ENCODE measurements around the gene GLB1L3.
A peak's percentile ranks its signal among the peaks of the same experiment; 100 is the strongest.

GLB1L3 gene, protein sequence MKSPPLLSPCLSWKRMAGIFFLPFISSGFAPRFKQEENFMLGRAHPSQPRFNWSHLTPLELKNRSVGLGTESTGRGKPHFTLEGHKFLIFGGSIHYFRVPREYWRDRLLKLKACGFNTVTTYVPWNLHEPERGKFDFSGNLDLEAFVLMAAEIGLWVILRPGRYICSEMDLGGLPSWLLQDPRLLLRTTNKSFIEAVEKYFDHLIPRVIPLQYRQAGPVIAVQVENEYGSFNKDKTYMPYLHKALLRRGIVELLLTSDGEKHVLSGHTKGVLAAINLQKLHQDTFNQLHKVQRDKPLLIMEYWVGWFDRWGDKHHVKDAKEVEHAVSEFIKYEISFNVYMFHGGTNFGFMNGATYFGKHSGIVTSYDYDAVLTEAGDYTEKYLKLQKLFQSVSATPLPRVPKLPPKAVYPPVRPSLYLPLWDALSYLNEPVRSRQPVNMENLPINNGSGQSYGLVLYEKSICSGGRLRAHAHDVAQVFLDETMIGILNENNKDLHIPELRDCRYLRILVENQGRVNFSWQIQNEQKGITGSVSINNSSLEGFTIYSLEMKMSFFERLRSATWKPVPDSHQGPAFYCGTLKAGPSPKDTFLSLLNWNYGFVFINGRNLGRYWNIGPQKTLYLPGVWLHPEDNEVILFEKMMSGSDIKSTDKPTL

DNA sequence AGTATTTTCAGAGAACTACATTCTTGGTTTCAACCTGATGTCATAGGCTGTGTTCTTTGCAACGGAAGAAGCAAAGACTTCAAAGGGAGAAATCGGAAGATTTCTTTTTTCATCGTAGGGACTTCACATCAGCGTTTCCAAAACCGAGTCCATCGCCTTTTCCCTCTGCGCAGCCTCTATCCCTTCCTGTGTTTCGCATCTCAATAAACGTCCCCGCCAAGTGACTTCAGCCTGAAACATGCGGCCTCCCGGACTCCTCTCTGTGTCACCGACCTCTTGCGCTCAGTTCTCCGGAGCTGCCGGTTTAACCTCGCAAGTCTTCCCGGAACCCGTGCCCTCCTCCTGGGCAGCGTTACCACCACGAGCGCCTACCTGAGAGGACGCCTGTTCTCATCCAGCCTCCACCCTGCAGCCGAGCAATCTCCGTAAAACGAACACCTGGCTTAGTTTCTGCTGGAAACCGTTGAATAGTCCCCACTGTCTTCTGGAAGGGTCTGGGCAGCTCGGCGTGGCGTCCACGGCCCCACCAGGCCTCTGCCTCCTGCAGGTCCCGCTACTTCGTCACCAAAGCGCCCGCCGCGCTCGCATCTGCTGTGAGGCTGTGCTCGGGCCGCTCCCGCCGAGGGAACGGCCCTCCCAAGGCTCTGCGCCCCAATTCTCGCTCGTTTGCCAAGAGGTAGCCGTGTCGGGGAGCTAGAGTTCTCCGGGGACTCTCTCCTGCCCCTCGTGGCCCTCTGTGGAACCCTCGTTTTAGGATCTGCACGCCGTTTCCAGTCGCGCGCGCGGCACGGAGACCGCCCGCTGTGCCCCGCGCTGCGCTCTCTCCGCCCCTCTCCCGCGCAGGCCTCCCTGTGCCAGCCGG is at the start of gene GLB1L3:
Gene GLB1L3, plus strand, starts transcription at position 846 of the 862 bp plus-strand sequence. CDS start 362 bp downstream, outside the sequence.
- Histone ChIP-seq H3K4me3 (ENCODE audit: low read length in 2 of 2) (peak within 1 kb of the TSS; percentile 50 to 55), H3K27ac (ENCODE audit: low read length) (no peak within 1 kb of the TSS)

DNA sequence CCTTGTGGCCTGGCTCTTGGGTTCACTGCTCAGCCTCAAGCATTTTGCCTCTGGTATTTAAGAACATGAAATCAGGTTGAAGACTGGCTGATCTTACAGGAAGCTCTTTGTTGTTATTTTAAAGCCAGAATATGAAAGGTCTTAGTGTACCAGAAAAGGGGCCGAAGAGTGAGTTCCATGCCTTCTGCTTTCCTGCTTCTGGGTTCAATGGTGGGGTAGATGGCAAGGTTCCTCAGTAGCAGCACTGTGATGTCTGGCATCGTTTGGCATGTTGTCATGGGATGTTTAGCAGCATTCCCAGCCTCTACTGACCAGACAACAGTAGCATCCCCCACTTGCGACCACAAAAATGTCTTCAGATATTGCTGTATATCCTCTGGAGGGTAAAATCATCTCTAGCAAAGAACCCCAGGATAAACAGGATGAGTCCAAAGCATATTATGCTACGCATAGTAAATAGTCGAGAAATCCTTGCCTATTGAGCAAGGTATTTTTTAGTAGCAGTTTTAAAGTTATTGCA is 49.3 kb upstream of the GLB1L3 start:
- Histone ChIP-seq H3K9me3 (ENCODE audit: control insufficient read depth in 2 of 2, low read length in 2 of 2) (no peaks in the 10 kb centered on the region), H3K4me1 (ENCODE audit: control insufficient read depth, insufficient read depth, low read length) (peaks cover 37% of the 10 kb centered on the region), H3K27ac (ENCODE audit: low read length) (no peak overlapping the region), H3K9ac (ENCODE audit: low read length in 2 of 2) (peak overlapping the region in 1 of 2 donors; percentile 55), H3K4me3 (ENCODE audit: low read length in 2 of 2) (peak overlapping the region in 1 of 2 donors; percentile 96), H3K27me3 (ENCODE audit: control insufficient read depth in 1 of 2, insufficient read depth in 2 of 2, low read length in 2 of 2) (no peaks in the 10 kb centered on the region), H3K36me3 (ENCODE audit: control insufficient read depth in 2 of 2, insufficient read depth in 2 of 2, low read length in 2 of 2) (peaks cover 2 to 6% of the 10 kb centered on the region in 2 donors)

More for the DNA sequence above, at the start of gene GLB1L3:
- peaks cover 3 to 5% of the 10 kb centered on the region in 2 donors for H3K9me3 ChIP-seq (ENCODE audit: control insufficient read depth in 2 of 2, low read length in 2 of 2)
- no peaks in the 10 kb centered on the region for H3K36me3 ChIP-seq (ENCODE audit: control insufficient read depth in 2 of 2, insufficient read depth in 2 of 2, low read length in 2 of 2)
- H3K9ac ChIP-seq (ENCODE audit: low read length in 2 of 2), result no peak within 1 kb of the TSS
- H3K27me3 ChIP-seq (ENCODE audit: control insufficient read depth in 1 of 2, insufficient read depth in 2 of 2, low read length in 2 of 2), result peaks cover 48 to 65% of the 10 kb centered on the region in 2 donors
- H3K4me1 ChIP-seq (ENCODE audit: control insufficient read depth, insufficient read depth, low read length), result peaks cover 15% of the 10 kb centered on the region

DNA sequence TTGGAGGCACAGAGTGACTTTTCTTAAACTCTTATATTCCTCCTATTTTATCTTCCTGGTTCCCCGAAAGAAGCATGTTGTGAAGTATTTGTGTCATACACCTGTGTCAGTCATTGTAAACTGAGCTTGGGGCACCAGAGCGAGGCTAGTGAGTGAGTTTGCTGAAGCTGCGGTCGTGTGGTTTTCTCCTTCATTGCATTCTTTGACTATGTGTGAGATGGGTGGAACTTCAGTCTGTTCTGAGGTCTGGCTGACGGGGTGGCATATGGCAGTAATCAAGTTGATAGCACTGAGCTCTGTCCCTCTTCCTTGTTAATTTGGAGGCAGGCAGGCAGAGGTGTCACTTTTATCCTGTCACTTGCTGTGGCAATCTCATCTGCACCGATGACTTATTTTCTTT is 47.6 kb upstream of the GLB1L3 start:
- H3K9me3 ChIP-seq (ENCODE audit: control insufficient read depth in 2 of 2, low read length in 2 of 2), result no peaks in the 10 kb centered on the region
- H3K4me3 ChIP-seq (ENCODE audit: low read length in 2 of 2), result no peak overlapping the region
- H3K9ac ChIP-seq (ENCODE audit: low read length in 2 of 2), result no peak overlapping the region
- H3K36me3 ChIP-seq (ENCODE audit: control insufficient read depth in 2 of 2, insufficient read depth in 2 of 2, low read length in 2 of 2), result peaks cover 2 to 6% of the 10 kb centered on the region in 2 donors
- H3K27me3 ChIP-seq (ENCODE audit: control insufficient read depth in 1 of 2, insufficient read depth in 2 of 2, low read length in 2 of 2), result no peaks in the 10 kb centered on the region
- H3K4me1 ChIP-seq (ENCODE audit: control insufficient read depth, insufficient read depth, low read length), result peaks cover 33% of the 10 kb centered on the region
- no peak overlapping the region for H3K27ac ChIP-seq (ENCODE audit: low read length)

DNA sequence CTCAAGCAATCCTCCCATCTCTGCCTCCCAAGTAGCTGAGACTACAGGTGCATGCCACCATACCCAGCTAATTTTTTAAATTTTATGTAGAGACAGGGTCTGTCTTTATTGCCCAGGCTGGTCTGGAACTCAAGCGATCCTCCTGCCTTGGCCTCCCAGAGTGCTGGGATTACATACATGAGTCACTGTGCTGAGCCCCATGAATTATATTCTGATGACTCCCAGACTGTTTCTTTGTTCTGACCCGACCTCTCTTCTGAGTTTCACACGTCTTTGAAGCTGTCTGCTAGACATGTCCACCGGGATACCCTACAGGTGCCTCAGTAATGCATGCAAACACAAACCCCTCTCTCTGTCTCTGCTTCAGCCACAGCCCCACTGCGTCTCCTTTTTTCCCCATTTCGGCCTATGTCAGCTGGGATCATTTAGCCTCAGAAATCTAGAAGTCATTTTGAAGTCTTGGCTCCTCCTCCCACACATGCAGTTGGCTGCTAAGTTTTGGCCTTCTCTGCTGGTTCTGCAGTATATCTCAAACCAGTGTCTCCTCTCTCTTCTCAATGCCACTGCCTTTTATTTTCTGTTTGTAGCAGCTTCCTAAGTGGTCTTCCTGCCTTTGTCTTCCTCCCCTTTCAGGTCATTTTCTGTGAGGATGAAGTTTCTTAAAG is 46.9 kb upstream of the GLB1L3 start:
- no peaks in the 10 kb centered on the region for H3K9me3 ChIP-seq (ENCODE audit: control insufficient read depth in 2 of 2, low read length in 2 of 2)
- H3K4me3 ChIP-seq (ENCODE audit: low read length in 2 of 2), result no peak overlapping the region
- H3K27me3 ChIP-seq (ENCODE audit: control insufficient read depth in 1 of 2, insufficient read depth in 2 of 2, low read length in 2 of 2), result no peaks in the 10 kb centered on the region
- H3K27ac ChIP-seq (ENCODE audit: low read length), result no peak overlapping the region
- peaks cover 2 to 6% of the 10 kb centered on the region in 2 donors for H3K36me3 ChIP-seq (ENCODE audit: control insufficient read depth in 2 of 2, insufficient read depth in 2 of 2, low read length in 2 of 2)
- H3K9ac ChIP-seq (ENCODE audit: low read length in 2 of 2), result peak overlapping the region in 1 of 2 donors; percentile 2
- peaks cover 33% of the 10 kb centered on the region for H3K4me1 ChIP-seq (ENCODE audit: control insufficient read depth, insufficient read depth, low read length)

DNA sequence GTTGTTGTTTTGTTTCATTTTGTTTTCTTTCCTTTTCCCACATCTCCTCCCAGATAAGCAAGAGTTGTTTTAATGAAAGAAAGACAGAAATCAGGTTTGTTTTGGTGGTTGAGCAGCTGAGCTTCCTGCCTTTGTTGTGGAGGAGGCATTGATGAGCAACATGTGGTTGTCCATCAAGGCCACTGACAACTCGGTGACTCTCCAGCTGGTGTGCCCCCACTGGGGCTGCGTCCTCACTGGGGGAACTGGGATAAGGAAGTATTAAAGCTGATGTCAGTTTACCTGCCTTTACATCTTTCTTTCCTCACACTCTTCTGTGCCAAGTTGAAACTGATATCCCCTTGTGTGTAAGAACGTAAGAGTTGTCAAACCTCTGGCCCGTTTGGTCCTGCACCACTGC is 45.8 kb upstream of the GLB1L3 start:
- H3K27me3 ChIP-seq (ENCODE audit: control insufficient read depth in 1 of 2, insufficient read depth in 2 of 2, low read length in 2 of 2), result no peaks in the 10 kb centered on the region
- H3K36me3 ChIP-seq (ENCODE audit: control insufficient read depth in 2 of 2, insufficient read depth in 2 of 2, low read length in 2 of 2), result peaks cover 6 to 12% of the 10 kb centered on the region in 2 donors
- H3K9me3 ChIP-seq (ENCODE audit: control insufficient read depth in 2 of 2, low read length in 2 of 2), result no peaks in the 10 kb centered on the region
- H3K4me3 ChIP-seq (ENCODE audit: low read length in 2 of 2), result no peak overlapping the region
- no peak overlapping the region for H3K9ac ChIP-seq (ENCODE audit: low read length in 2 of 2)
- peaks cover 32% of the 10 kb centered on the region for H3K4me1 ChIP-seq (ENCODE audit: control insufficient read depth, insufficient read depth, low read length)
- no peak overlapping the region for H3K27ac ChIP-seq (ENCODE audit: low read length)

DNA sequence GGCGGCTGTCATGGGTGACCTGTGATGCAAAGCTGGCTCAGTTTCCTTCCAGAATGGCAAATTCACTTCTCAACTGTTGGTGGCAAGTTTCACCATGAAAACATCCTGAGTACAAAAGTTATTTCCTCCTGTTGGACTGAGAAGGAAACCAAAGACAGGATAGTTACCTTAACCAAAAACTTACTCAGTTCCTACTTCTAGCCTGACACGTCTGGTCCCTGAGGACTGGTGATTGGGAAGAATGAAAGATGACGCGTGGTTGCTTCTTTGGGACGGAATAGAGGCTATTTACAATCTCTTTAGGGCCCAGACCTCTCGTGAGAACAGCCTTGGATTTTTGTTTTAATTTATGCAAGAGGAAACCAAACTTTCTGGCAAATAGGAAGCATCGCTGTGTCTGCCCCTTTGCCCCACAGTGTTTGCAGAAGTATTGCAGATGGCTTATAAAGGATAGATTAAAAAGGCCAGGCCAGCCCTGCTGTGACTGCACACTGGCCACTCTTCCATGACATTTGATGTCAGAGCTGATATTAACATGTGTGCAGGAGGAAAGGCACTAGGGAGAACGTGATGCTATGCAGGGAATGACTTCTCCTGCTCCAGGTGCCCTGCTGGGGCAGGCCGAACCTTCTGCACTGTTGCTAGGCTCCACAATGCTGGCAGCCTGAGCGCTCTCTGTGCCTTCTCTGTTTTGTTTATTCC is 44.1 kb upstream of the GLB1L3 start:
- Histone ChIP-seq H3K4me1 (ENCODE audit: control insufficient read depth, insufficient read depth, low read length) (peaks cover 16% of the 10 kb centered on the region), H3K9me3 (ENCODE audit: control insufficient read depth in 2 of 2, low read length in 2 of 2) (no peaks in the 10 kb centered on the region), H3K9ac (ENCODE audit: low read length in 2 of 2) (no peak overlapping the region), H3K36me3 (ENCODE audit: control insufficient read depth in 2 of 2, insufficient read depth in 2 of 2, low read length in 2 of 2) (peaks cover 11 to 18% of the 10 kb centered on the region in 2 donors), H3K4me3 (ENCODE audit: low read length in 2 of 2) (no peak overlapping the region), H3K27ac (ENCODE audit: low read length) (no peak overlapping the region), H3K27me3 (ENCODE audit: control insufficient read depth in 1 of 2, insufficient read depth in 2 of 2, low read length in 2 of 2) (no peaks in the 10 kb centered on the region)

DNA sequence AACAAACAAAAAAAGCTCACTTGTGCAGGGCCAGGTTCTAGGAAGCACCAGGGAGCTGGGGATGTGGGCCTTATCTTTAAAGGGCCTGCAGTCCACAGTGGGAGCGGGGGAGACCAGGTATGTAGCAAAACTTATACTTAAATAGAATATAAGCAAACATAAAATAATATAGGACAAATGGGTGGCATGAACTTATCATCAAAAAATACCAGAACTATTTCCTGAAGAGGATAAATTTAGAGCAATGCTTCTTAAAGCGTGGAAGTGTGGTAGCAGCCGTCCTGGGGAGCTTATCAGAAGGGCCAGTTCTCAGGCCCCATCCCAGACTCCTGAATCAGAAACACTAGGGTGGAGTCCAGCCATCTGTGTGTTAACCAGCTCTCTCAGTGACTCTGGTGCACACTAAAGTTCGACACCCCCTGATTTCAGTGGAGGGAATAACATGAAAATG is 42.4 kb upstream of the GLB1L3 start:
- no peak overlapping the region for H3K9ac ChIP-seq (ENCODE audit: low read length in 2 of 2)
- H3K9me3 ChIP-seq (ENCODE audit: control insufficient read depth in 2 of 2, low read length in 2 of 2), result no peaks in the 10 kb centered on the region
- peaks cover 16% of the 10 kb centered on the region for H3K4me1 ChIP-seq (ENCODE audit: control insufficient read depth, insufficient read depth, low read length)
- peaks cover 17 to 18% of the 10 kb centered on the region in 2 donors for H3K36me3 ChIP-seq (ENCODE audit: control insufficient read depth in 2 of 2, insufficient read depth in 2 of 2, low read length in 2 of 2)
- no peaks in the 10 kb centered on the region for H3K27me3 ChIP-seq (ENCODE audit: control insufficient read depth in 1 of 2, insufficient read depth in 2 of 2, low read length in 2 of 2)
- H3K27ac ChIP-seq (ENCODE audit: low read length), result no peak overlapping the region
- no peak overlapping the region for H3K4me3 ChIP-seq (ENCODE audit: low read length in 2 of 2)

DNA sequence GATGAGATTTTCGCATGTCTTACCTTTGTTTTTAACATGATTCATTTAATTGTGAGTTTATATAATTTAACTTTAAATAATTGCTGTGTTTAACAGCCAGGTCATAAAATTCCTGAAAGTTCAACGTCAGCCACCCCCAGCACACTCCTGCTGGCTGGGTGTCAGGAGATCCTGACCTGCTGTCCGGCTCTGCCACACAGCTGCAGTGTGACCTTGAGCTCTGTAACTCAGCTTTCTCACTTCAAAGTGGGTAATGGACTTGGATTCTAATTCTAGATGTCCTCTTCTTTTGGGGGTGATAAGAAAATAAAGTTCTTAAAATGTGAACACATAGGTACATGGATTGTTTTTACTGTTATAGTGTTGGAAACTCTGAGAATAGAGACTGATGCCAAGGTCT is 40.8 kb upstream of the GLB1L3 start:
- Histone ChIP-seq H3K4me1 (ENCODE audit: control insufficient read depth, insufficient read depth, low read length) (peaks cover 12% of the 10 kb centered on the region), H3K27ac (ENCODE audit: low read length) (no peak overlapping the region), H3K27me3 (ENCODE audit: control insufficient read depth in 1 of 2, insufficient read depth in 2 of 2, low read length in 2 of 2) (no peaks in the 10 kb centered on the region), H3K36me3 (ENCODE audit: control insufficient read depth in 2 of 2, insufficient read depth in 2 of 2, low read length in 2 of 2) (peaks cover 30 to 32% of the 10 kb centered on the region in 2 donors), H3K9ac (ENCODE audit: low read length in 2 of 2) (no peak overlapping the region), H3K4me3 (ENCODE audit: low read length in 2 of 2) (no peak overlapping the region), H3K9me3 (ENCODE audit: control insufficient read depth in 2 of 2, low read length in 2 of 2) (no peaks in the 10 kb centered on the region)

DNA sequence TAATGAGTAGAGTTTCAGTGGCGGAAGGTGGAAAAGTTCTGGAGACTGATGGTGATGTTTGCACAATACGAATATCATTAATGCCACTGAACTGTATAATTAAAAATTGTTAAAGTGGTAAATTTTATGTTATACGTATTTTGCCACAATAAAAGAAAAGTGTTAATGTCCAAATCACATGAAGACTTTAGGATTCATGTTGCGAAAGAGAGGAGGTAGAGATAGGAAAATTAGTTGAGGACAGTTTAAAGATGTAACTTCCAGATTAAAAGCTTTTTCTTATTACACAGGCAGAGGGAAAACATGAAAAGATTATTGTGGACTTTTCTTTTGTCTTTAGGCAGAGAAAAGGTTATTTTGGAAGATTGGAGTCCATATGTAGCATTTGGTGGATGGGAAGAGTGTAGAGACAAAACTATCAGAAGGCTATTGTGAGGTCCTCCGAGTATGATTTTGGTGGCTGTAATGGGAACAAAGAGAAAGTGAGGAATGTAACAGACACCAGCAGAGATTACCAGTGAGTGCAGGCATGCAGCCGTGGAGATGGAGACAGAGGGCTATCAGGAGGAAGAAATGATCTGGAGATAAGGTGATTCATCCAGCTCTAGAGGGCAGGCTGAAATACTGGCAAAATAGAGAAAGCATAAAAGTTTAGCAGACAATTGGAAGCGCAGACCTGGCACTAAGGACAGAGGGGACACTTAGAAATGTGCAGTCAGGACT is 39.2 kb upstream of the GLB1L3 start:
- H3K36me3 ChIP-seq (ENCODE audit: control insufficient read depth in 2 of 2, insufficient read depth in 2 of 2, low read length in 2 of 2), result peaks cover 34 to 36% of the 10 kb centered on the region in 2 donors
- H3K4me1 ChIP-seq (ENCODE audit: control insufficient read depth, insufficient read depth, low read length), result peaks cover 3% of the 10 kb centered on the region
- no peak overlapping the region for H3K27ac ChIP-seq (ENCODE audit: low read length)
- no peak overlapping the region for H3K4me3 ChIP-seq (ENCODE audit: low read length in 2 of 2)
- no peaks in the 10 kb centered on the region for H3K27me3 ChIP-seq (ENCODE audit: control insufficient read depth in 1 of 2, insufficient read depth in 2 of 2, low read length in 2 of 2)
- no peaks in the 10 kb centered on the region for H3K9me3 ChIP-seq (ENCODE audit: control insufficient read depth in 2 of 2, low read length in 2 of 2)
- no peak overlapping the region for H3K9ac ChIP-seq (ENCODE audit: low read length in 2 of 2)
